GM06990 (cell line): Measurements from ENCODE around the gene MYO7B.

Experiments used
- DNase-seq: peaks from one replicate; pipeline ENCODE4 v3.0.0-alpha.2; 2011; ENCODE audit not compliant: insufficient read length; ENCODE audit errors: extremely low read depth
- H3K27me3 ChIP-seq: replicated peaks from 2 replicates; pipeline ENCODE4 v1.6.0; 2011; ENCODE audit warnings: low read length; ENCODE audit not compliant: control insufficient read depth, insufficient read depth
- H3K36me3 ChIP-seq: 2 replicates; pipeline ENCODE4 v1.5.1; 2011; ENCODE audit warnings: low read length; ENCODE audit not compliant: control insufficient read depth, insufficient read depth
- H3K4me3 ChIP-seq: replicated peaks from 2 replicates; pipeline ENCODE4 v1.5.1; 2011; ENCODE audit warnings: low read depth, mild to moderate bottlenecking, control low read depth, low read length
- CTCF ChIP-seq: IDR thresholded peaks from 2 replicates; pipeline ENCODE4 v1.5.1; 2011; ENCODE audit warnings: low read length, control low read depth, mild to moderate bottlenecking, inconsistent platforms; ENCODE audit not compliant: insufficient read depth, poor library complexity, severe bottlenecking

The MYO7B gene

GRCh38 chr2:127589358-127589757, 53.9 kb downstream of the MYO7B start:
- no peak for TF ChIP-seq CTCF

GRCh38 chr2:127589841-127590240, 54.4 kb downstream of the MYO7B start:
- Histone ChIP-seq H3K4me3 (no peak overlapping the region), H3K36me3 (no peaks in the 10 kb centered on the region), H3K27me3 (no peaks in the 10 kb centered on the region)
- no peak for TF ChIP-seq CTCF
- DNase-seq, result no peak

More at GRCh38 chr2:127589358-127589757, 53.9 kb downstream of the MYO7B start:
- Histone ChIP-seq H3K27me3 (no peaks in the 10 kb centered on the region), H3K36me3 (no peaks in the 10 kb centered on the region), H3K4me3 (no peak overlapping the region)
- DNase-seq, result no peak

- no peak for TF ChIP-seq CTCF
- no peak for DNase-seq
- H3K27me3 ChIP-seq, result no peaks in the 10 kb centered on the region
- no peak overlapping the region for H3K4me3 ChIP-seq
- no peaks in the 10 kb centered on the region for H3K36me3 ChIP-seq
These were observed 55.1 kb downstream of the MYO7B start for GRCh38 chr2:127590386-127591190.

- Histone ChIP-seq H3K36me3 (no peaks in the 10 kb centered on the region), H3K4me3 (no peak overlapping the region), H3K27me3 (no peaks in the 10 kb centered on the region)
- DNase-seq, result peak; percentile 51
- TF ChIP-seq CTCF, result peak; percentile 100
These were observed 55.9 kb downstream of the MYO7B start for GRCh38 chr2:127591221-127591923.

GRCh38 chr2:127592761-127593227, 57.3 kb downstream of the MYO7B start:
- Histone ChIP-seq H3K4me3 (no peak overlapping the region), H3K27me3 (no peaks in the 10 kb centered on the region), H3K36me3 (no peaks in the 10 kb centered on the region)
- DNase-seq, result no peak
- no peak for TF ChIP-seq CTCF
